ENCODE measurements around the gene TUBA4B. TPM values are rescaled to one million over a fixed set of nuclear protein-coding genes. Genes with fewer than 3 reads are reported as not detected.
A peak's percentile ranks its signal among the peaks of the same experiment; 100 is the strongest.
"Not testable (repeated sequence)": the region's sequence is repeated elsewhere in the genome, so short reads cannot be mapped to it uniquely, and the experiment has no call there.

Gene TUBA4B
- total RNA-seq, 1 donor: not detected

DNA sequence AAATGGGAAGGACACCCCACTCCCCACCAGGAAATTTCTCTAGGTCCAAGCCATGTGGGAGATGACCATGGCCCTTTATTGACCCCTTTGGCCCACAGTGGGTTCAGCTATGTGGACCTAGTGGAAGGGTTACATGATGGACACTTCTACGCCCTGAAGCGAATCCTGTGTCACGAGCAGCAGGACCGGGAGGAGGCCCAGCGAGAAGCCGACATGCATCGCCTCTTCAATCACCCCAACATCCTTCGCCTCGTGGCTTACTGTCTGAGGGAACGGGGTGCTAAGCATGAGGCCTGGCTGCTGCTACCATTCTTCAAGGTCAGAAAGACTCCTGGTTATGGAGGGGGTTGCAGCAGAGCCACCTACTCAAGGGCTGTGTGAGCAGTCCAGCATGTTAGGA lies 6.5 kb upstream of the TUBA4B start:
- DNase-seq (ENCODE audit: low read depth in 2 of 3, low spot score in 2 of 3): no peak

DNA sequence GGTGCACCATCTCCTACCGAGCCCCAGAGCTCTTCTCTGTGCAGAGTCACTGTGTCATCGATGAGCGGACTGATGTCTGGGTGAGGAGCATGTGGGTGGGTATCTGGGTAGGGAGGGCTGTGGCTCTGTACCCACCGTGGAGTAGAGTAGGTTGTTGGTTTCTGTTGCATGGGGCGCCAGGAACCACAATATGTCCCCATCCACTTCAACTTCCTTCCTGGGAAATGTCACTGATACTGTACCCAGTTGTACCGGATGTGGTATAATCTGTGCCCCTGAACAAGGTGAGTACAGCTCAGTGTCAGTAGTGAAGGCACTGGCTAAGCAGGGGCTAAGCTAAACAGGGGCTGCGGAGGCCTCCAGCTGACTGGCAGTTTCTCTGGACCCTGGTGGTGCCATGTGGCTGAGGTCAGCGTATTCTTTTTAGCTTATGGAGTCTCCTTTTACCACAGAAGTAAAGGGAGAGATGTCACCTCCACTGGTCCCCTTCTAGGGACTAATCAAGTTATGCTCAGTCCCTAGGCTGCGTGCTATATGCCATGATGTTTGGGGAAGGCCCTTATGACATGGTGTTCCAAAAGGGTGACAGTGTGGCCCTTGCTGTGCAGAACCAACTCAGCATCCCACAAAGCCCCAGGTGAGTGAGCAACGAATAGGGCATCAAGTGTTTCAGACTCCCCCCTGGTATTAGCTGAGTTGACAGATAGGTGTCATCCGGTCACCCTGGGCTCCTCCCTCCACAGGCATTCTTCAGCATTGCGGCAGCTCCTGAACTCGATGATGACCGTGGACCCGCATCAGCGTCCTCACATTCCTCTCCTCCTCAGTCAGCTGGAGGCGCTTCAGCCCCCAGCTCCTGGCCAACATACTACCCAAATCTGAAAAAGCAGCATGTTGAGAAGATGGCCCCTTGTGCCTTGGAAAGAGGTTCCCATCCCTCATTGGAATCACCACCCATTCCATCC lies 5.1 kb upstream of the TUBA4B start:
- peak in 2 of 3 donors; percentile 35 to 67 for DNase-seq (ENCODE audit: low read depth in 2 of 3, low spot score in 2 of 3)

DNA sequence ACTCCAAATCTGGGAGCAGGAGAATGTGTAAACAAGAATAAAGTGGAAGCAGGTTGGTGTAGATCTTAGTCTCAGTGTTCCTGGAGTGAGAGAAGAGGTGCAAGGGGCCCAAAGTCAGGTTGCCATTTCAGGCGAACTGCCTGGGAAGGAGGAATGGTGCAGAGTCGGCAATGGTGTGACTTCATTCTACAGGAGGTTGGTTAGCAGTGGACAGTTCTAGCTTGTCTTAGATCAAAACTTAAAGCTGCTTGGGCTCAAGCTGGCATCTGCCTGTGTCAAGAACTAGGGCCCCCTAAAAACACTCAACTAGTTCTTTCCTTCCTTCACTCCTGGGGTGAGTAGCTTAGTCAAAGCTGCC lies 4.2 kb upstream of the TUBA4B start:
- no peak for DNase-seq (ENCODE audit: low read depth in 2 of 3, low spot score in 2 of 3)

DNA sequence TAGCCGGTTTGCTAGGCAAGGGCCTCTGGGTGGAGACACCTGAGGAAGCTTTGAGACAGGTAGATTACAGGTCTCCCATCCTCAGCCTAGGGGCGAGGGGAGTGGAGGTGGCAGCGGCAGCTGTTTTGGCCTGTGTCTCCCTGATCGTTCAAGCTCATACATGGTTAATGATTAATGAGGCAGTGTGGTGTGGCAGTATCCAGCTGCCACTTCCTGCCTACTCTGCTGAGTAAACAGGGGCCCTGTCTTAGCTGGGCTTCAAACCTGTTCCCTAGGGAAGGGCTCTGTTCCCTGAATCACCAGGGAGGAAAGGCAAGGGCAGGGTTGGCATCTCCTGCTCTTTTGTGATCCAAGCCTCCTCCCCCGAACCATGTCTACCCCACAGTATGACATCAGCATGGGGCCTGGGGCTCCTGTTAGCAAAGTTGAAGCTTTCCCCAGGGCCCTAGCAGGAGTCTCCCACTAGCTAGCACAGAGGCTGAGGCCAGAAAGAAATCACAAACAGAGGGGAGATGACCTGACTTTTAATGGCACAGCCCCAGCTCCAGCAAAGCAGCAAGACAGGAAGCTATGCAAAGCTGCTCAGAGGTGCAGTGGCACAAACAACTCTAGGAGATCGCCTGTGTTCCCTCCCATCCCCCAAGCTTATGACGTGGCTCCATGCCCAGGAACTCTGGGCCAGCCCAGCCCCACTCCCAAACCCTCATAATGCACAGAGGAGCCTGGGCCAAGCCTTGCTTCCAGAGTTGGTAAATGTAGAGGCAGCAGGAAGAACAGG lies 3.7 kb upstream of the TUBA4B start:
- DNase-seq (ENCODE audit: low read depth in 2 of 3, low spot score in 2 of 3): peak in 2 of 3 donors; percentile 28 to 44

DNA sequence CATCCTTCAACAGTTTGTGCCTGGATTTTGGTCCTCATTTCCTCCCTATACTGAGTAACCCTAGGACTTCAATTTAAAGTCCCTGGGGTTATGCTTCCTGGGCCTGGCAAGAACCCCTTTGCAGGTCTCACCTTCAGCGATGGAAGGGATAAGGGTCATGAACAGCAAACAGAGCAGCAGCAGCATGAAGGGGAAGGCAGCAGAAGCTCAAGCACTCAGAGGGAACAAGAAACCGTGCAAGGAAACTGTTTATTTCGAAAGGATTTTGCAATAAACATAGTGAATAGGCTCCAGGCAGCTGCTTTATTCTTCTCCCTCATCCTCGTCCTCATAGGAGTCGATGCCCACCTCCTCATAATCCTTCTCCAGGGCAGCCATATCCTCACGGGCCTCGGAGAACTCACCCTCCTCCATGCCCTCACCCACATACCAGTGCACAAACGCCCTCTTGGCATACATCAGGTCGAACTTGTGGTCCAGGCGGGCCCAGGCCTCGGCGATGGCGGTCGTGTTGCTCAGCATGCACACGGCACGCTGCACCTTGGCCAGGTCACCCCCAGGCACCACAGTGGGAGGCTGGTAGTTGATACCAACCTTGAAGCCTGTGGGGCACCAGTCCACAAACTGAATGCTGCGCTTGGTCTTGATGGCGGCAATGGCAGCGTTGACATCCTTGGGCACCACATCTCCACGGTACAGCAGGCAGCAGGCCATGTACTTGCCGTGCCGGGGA lies 2.8 kb upstream of the TUBA4B start:
- no peak for DNase-seq (ENCODE audit: low read depth in 2 of 3, low spot score in 2 of 3)

DNA sequence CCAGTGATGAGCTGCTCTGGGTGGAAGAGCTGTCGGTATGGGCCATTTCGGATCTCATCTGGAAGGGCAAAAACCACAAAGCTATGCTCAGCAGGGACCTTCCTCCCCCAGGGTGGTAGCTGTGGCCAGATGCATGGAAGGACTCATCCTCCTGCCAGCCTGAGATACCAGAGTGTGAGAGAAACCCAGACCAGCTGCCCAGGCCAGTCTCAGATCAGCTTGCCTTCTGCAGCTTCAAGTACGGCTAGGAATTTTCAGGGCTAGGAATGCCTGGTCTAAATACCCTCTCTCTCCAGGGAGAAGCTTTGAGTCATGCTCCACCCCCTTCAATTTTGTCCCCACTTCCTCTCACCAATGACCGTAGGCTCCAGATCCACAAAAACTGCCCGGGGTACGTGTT lies 1.4 kb upstream of the TUBA4B start:
- DNase-seq (ENCODE audit: low read depth in 2 of 3, low spot score in 2 of 3): no peak

DNA sequence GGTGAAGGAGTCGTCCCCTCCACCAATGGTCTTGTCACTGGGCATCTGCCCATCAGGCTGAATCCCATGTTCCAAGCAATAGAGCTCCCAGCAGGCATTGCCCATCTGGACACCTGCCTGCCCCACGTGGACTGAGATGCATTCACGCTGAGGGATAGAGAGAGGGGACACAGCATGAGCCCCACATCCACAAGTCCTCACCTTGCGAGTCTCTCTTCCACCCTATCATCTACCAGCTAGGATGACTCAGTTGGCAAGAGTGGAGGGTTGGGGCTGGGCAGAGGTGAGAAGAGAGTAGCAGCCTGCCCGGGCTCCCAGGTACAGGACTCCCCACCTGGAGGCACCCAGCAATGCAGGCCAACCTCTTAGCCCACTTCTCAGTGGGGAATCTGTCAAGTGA lies 959 bp upstream of the TUBA4B start:
- no peak for DNase-seq (ENCODE audit: low read depth in 2 of 3, low spot score in 2 of 3)

DNA sequence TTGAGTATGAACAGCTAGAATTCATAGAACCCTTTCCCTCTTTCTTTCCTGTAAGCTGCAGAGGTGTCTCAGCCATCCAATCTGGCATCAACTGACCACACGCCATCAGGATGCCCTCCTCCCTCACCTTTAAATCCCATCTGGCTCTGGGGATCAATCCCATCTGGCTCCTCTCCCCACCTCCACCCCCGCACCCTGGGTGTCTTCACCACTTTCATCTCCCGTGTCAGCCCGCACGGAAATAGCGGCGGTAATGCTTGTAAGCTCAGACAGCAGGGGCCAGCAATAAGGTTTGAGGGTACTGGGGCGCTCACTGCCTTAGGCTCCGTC lies 508 bp upstream of the TUBA4B start:
- no peak for DNase-seq (ENCODE audit: low read depth in 2 of 3, low spot score in 2 of 3)

DNA sequence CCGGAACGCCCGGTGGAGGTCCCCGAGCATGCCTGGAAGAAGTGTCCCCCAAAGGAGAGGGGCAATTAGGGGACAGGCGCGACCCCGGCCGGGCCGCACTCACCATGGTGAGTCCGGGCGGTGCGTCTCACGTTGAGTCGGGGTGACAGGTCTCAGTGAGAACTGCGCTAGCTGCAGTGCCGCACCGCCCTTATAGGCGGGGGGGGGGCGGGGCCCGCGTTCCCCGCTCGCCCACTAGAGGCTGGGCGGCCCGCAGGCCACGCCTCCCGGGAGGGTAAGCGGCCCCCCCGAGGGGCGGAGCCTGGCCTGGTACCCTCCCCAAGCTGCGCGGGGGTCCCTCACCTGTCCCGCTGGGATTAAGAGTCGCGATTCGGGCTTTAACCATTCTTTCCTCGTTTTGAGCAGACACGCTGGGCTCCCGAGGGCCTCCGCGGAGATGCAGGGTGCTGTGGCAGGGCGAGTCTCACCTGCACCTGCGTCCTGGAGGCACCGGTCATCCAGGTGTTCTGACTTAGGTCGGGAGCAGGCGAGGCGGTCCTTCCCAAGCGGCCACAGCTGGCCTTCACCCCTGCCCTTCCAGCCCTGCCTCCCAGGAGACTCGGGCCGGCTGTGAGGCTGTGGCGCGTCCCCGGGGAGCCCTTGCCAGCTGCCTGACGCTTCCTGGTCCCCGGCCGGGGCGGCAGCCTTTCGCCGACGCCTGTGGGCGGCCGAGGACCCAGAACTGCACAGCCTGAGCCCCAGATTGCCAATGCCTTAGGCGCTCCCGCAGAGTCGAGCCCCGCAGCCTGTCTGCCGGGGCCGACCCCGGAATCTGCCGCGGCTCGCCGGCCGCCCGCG lies 928 bp downstream of the TUBA4B start, which contains the start of gene TUBA4A:
Gene TUBA4A (minus strand): TSS at position 166 of the 837 bp plus-strand sequence. CDS start 60 bp downstream, at position 106.
- peak; percentile 78 to 85 (median 83) for DNase-seq (ENCODE audit: low read depth in 2 of 3, low spot score in 2 of 3)

DNA sequence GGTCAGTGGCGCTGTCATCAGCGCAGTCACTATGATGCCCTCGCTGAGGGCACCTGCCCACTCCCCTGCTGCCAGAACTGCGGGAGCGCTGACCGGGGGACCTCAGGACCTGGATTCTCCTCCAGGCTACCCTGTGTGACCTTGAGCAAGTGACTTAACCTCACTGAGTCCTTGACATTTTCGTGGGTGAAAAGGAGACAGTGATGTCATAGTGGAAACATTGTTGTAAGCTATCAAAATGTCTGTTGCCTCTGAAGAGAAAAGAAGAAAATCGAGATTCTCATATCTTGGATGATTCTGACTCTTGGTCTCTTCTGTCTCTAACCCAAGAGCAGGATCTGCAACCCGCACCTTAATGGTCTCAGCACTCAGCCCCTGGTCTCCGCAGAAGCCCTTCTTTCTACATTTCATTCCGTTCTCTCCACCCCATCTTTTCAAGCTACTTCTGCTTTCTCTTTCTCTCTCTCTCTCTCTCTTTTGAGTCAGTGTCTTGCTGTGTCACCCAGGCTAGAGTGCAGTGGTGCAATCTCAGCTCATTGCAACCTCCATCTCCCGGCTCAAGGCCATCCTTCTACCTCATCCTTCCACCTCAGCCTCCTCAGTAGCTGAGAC lies 1.7 kb downstream of the TUBA4B start:
- peak in 2 of 3 donors; percentile 62 to 74 for DNase-seq (ENCODE audit: low read depth in 2 of 3, low spot score in 2 of 3)

DNA sequence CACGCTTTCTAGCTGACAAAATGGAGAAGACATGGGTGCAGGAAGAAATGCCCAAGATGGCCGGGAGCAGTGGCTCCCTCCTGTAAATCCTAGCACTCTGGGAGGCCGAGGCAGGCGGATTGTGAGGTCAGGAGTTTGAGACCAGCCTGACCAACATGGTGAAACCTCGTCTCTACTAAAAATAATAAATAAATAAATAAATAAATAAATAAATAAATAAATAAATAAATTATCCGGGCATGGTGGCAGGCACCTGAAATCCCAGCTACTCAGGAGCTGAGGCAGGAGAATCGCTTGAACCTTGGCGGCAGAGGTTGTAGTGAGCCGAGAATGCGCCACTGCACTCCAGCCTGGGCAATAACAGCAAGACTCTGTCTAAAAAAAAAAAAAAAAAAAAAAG lies 5.9 kb downstream of the TUBA4B start:
- DNase-seq (ENCODE audit: low read depth in 2 of 3, low spot score in 2 of 3): not testable (repeated sequence)

DNA sequence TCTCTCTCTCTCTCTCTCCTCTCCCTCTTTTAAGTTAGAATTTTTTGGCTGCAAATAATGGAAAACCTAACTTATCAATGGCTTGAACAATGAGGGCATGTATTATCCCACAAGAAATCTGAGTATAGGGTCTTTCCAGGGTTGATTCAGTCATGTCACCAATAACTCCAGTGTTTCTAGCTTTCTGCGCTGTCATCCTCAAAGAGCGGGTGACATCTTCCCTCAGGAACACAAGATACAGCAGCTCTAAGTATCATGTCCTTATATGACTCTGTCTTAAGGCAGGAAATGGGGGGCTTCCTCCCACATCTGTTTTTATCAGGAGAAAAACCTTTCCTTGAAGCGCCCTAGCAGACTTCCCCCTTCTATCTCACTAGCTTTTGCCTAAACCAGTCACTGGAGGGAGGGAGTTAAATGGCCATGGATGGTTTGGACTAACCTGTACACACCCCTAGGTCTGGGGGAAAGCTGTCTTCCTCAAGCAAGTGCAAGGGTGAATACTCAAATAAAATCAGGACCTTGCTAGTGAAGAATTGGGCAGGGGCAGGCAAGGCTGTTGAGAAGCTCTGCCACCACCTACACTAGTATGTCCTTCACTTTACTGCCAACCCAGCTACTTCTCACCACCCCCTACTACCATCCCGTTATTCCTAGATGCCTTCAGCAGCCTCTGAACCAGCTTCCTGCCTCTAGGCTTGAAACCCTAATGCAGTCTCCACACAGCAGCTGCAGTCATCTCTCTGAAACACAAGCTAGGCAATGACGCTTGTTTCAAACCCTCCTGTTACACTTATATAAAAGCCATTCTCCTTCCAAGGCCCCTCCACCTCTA lies 8.2 kb downstream of the TUBA4B start:
- no peak for DNase-seq (ENCODE audit: low read depth in 2 of 3, low spot score in 2 of 3)

DNA sequence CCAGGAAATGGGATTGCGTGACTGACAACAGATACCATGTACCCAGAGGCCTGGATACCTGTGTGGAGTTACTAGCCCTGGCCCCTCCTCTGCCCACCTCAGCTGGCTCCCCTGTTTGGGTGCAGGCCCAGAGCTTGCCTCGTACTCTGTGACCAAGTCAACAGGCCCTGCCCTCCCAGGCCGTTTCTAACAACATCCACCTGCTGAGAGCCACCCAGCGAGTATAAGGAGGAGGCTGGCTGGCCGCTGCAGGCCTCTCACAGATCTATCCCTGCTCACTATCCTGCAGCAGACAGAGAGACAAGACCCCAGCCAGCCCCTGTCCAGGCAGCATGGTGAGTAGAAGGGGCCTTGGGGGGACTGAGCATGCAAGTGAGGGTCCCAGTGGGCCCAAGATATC lies 13.2 kb downstream of the TUBA4B start:
- DNase-seq (ENCODE audit: low read depth in 2 of 3, low spot score in 2 of 3): no peak

DNA sequence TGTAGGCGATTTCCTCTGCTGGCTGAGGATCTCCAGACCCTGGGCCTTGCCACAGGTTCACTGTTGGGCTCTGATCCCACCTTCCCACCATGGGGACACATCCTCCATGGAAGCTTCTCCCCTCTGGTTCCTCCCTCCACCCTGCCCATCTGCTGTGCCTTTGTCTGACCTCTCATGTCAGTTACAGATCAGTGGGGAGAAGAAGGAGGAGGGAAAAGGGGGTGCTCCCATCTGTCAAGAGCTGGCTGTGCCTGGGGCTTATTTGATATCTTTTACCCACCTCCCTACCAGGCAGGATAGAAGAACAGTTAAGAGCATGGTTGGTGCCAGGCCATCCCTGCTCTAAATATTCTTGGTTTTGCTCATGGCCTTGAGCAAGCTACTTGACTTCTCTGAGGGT lies 13.8 kb downstream of the TUBA4B start:
- no peak for DNase-seq (ENCODE audit: low read depth in 2 of 3, low spot score in 2 of 3)

DNA sequence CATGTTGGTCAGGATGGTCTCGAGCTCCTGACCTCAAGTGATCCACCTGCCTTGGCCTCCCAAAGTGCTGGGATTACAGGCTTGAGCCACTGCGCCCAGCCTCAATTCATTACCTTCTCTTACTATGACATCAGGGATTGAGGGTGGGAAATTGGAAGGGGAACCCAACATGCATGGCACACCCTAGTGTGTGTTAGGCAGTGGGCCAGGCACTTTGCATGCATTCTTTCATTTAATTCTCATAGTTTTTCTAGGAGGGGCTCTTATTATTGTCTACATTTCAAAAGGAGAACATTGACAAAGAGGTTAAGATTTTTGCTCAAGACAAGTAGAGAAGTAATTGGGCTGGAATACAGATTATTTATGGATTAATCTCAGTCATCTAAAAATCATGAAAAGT lies 15.3 kb downstream of the TUBA4B start:
- DNase-seq (ENCODE audit: low read depth in 2 of 3, low spot score in 2 of 3): no peak

DNA sequence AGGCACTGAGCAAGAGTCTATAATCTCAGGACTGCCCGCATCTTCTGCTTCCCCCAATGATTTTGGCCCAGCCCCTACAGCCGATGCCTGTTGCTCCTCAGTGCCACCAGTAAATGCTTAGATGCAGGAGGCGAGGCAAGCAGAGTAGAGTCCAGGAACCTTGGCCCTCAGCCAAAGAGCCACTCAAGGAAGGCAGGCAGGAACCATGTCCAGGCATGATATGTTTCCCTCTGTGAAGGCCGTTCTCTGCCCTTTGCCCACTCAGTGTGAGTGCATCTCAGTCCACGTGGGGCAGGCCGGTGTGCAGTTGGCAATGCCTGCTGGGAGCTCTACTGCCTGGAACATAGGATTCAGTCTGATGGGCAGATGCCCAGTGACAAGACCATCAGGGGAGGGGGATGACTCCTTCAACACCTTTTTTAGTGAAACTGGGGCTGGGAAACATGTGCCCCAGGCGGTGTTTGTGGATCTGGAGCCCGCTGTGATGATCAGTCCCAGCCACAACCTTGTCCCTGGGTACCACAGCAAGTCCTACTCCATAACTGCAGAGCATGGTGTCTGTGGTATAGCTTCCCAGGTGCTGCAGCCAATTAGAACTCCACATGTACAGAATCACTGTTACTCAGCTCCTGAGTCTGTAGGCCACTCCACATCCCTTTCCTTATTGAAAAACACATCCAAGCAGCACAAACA lies 16.5 kb downstream of the TUBA4B start:
- no peak for DNase-seq (ENCODE audit: low read depth in 2 of 3, low spot score in 2 of 3)

DNA sequence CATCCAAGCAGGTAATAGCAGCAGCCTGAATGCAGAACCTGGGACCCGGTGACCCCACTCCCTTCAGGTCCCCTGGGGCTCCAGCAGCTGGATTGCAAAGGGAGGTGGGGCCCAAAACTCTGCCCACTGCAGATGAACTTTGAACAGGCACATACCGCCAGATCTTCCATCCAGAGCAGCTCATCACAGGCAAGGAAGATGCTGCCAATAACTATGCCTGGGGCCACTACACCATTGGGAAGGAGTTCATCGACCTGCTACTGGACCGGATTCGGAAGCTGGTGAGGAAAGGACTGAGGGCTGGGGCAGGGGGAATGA lies 17.0 kb downstream of the TUBA4B start:
- DNase-seq (ENCODE audit: low read depth in 2 of 3, low spot score in 2 of 3): no peak

DNA sequence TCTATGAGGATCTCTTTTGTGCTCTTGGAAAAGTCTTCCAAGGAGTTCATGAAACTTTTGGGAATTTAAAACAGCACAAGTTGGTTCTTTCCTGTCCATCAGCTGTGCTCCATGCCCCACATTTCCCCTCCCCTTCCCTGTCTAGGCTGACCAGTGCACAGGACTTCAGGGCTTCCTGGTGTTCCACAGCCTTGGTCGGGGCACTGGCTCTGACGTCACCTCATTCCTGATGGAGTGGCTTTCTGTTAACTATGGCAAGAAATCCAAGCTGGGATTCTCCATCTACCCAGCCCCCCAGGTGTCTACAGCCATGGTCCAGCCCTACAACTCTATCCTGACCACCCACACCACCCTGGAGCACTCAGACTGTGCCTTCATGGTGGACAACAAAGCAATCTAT lies 18.0 kb downstream of the TUBA4B start:
- DNase-seq (ENCODE audit: low read depth in 2 of 3, low spot score in 2 of 3): no peak

DNA sequence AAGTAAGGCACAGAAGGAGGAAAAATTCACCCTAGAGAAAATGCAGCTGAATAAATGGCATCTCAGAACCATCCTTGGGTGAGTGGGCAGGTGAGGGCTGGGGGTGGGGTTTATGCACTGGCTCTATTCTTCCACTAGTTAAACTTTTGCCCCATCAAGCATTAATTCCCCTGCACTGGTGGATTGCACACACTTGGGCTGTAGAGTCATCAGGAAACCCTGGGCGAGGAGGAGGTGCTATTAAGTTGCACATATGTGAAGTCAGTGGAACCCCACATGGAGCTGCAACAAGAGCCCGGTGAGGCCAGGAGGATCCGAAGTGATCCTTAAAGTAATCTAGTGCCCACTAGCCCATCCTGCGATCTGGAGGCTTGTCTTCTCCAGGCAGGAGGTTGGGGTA lies 19.3 kb downstream of the TUBA4B start:
- DNase-seq (ENCODE audit: low read depth in 2 of 3, low spot score in 2 of 3): no peak

All from hematopoietic multipotent progenitor cell (in vitro differentiated cells).